ENCODE results near the gene SLC9A2.

Gene SLC9A2, protein sequence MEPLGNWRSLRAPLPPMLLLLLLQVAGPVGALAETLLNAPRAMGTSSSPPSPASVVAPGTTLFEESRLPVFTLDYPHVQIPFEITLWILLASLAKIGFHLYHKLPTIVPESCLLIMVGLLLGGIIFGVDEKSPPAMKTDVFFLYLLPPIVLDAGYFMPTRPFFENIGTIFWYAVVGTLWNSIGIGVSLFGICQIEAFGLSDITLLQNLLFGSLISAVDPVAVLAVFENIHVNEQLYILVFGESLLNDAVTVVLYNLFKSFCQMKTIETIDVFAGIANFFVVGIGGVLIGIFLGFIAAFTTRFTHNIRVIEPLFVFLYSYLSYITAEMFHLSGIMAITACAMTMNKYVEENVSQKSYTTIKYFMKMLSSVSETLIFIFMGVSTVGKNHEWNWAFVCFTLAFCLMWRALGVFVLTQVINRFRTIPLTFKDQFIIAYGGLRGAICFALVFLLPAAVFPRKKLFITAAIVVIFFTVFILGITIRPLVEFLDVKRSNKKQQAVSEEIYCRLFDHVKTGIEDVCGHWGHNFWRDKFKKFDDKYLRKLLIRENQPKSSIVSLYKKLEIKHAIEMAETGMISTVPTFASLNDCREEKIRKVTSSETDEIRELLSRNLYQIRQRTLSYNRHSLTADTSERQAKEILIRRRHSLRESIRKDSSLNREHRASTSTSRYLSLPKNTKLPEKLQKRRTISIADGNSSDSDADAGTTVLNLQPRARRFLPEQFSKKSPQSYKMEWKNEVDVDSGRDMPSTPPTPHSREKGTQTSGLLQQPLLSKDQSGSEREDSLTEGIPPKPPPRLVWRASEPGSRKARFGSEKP

GRCh38 chr2:102619414-102620319, at the start of gene SLC9A2:
Gene SLC9A2 (plus strand): TSS chr2:102619553. CDS start chr2:102619849, 296 bp downstream.
- no peak for DNase-seq (ENCODE audit: low read depth)

- DNase-seq (ENCODE audit: low read depth) = no peak
Observed at GRCh38 chr2:102575888-102576287, 43.5 kb upstream of the SLC9A2 start.

GRCh38 chr2:102578376-102578775, 41.0 kb upstream of the SLC9A2 start:
- DNase-seq (ENCODE audit: low read depth) = no peak

GRCh38 chr2:102581911-102582310, 37.4 kb upstream of the SLC9A2 start:
- no peak for DNase-seq (ENCODE audit: low read depth)

DNA sequence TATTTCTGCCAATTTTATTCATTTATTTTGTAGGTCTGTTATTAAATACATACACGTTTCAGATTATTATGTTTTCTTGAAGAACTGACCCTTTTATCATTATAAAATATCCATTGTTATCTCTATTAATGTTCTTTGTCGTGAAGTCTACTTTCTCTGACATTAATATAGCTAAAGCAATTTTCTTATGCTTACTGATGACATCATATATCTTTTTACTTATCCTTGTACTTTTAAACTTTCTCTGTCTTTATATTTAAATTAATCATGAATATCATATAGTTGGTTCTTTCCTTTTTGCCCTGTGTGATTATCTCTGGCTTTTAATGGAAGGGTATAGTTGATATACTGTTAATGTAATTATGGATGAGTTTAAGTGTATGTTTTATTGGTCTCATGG, 36.5 kb upstream of the SLC9A2 start:
- no peak for DNase-seq (ENCODE audit: low read depth)

- DNase-seq (ENCODE audit: low read depth) = no peak
Observed at GRCh38 chr2:102585847-102586404, 33.4 kb upstream of the SLC9A2 start.

- no peak for DNase-seq (ENCODE audit: low read depth)
Observed at GRCh38 chr2:102588213-102588939, 31.0 kb upstream of the SLC9A2 start.

GRCh38 chr2:102589444-102589843, 29.9 kb upstream of the SLC9A2 start:
- DNase-seq (ENCODE audit: low read depth) = no peak

DNA sequence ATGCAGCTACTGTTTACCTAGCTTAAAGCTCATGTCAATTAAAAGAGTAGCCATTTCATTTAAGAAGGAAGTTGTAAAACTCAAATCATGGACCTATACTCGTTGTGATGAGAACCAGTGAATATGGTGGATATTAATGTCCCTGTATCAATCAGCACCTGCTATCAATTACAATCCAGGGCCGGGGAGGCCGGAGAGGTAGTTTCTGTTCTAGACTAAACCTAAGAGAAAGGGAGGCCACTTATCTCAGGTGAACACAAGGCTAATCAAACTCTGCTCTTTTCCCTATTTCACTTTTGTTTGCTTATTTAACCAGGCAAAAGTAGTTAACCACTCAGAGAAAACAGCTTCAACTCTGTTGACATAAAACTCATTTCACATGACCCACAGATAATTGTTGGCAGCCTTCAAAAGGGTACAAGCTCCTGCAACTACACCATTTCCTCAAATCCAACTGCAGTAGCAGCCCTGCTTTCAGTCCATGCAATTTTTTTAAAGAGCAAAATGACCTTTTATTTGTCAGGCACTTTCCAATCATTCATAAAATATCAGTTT, 27.8 kb upstream of the SLC9A2 start:
- no peak for DNase-seq (ENCODE audit: low read depth)

GRCh38 chr2:102592601-102593000, 26.8 kb upstream of the SLC9A2 start:
- DNase-seq (ENCODE audit: low read depth) = no peak

DNA sequence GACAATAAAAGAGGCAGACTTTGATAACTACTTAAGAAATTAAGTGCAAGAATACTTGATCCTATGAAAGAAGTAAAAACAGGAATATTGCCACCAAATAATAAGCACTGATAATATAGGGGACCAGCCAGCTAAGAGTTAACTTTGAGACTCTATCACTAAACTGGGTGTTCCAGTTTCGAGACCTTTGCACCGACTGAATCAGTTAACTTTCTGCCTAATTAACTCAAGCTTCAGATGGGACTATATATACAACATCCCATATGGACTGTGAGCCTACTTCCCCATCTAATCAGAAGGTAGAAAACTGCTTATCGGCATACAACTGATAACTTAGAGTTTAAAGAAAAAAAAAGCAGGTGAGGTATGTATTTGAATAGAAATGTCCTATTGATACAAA, 25.8 kb upstream of the SLC9A2 start:
- no peak for DNase-seq (ENCODE audit: low read depth)

- no peak for DNase-seq (ENCODE audit: low read depth)
Observed at GRCh38 chr2:102594445-102595016, 24.8 kb upstream of the SLC9A2 start.

GRCh38 chr2:102597788-102598187, 21.6 kb upstream of the SLC9A2 start:
- no peak for DNase-seq (ENCODE audit: low read depth)

DNA sequence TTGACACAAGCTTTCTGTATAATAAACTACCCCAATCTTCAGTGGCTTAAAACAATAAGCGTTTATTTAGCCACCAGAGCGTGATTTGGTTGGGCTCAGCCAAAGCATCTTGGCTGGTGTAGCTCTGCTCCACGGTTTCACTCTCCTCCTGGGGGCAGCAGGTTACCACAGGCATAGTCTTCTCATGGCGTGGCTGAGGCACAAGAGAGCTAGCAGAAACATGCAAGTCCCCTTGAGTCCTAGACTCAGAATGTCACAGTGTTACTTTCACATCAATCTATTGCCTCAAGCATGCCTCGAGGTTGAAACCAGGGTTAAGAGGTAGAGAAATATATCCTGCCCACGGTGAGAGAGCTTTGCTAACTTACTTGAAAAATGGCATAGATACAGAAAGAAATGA, 19.9 kb upstream of the SLC9A2 start:
- DNase-seq (ENCODE audit: low read depth) = no peak

GRCh38 chr2:102601730-102602129, 17.6 kb upstream of the SLC9A2 start:
- no peak for DNase-seq (ENCODE audit: low read depth)

DNA sequence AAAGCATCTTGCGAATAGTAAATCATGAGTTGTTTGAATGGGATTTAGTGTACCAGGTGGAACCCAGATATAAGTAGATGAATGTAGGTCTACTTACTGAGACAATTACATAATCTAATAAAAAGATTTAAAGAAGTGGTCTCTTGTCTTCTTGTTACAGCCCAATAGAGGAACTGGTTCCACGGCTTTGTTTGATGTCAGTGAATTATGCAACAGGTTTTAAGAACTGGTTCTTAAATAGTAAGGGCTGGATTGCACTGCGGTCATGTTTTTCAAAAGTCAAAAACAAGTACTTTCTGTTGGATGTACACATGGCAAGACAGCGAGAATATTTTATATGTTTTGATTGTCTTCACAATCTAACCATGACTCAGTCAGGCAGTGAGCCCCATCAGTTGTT, 15.4 kb upstream of the SLC9A2 start:
- no peak for DNase-seq (ENCODE audit: low read depth)

GRCh38 chr2:102604769-102605168, 14.6 kb upstream of the SLC9A2 start:
- DNase-seq (ENCODE audit: low read depth) = no peak

DNA sequence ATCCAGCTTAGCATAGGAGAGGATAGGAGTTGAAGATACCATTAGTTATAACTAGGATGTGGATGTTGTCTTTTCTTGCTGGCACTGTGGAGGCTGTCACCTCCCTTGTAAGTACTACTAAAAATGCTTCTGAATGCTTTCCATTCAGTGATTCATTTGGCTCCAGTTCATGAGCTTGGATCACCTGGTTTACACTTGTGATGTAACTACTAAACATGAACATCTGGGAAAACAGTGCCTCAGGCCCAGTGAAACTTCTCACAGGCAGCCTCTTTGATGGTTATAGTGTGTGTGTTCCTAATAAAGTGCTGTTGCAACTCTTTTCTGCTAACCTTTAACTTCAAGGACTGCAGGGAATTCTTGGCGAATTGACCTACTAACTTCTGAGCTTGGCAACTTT, 13.0 kb upstream of the SLC9A2 start:
- DNase-seq (ENCODE audit: low read depth) = no peak

DNA sequence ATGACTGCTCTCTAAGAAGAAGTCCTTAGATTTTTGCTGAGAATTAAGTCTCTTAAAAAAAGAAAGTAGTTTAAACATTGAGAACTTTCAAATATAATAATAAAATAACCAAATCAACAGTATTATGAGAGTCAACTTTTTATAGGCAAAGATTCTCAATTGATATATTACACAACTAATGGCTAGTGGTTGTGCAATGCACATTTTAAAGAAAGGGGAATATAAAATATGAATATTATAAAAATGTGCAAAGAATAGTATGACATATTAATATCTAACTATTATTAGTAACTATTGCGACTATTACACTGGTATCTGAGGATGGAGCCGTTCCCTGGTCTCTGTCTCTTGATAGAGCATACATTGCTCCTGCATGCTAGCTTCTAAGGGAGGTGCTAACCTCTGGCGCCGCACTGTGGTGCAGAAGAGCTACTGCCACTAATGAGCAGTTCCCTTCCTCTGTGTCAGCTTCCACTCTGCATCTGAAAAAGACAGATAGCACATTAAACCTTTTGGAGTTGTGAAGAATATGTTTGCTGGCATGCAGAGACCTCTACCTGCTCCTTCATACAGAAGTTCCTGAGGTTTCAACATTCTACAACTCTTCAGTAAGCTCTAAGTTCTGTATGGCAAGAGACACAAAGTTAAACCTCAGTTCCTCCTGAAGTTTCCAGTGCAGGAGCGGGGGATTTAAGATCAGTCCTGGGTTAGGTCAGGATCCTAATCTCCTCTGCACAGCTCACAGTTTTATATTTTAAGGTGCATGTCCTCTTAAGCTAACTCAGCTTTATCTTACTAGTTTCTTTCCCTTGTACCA, 3.5 kb upstream of the SLC9A2 start:
- no peak for DNase-seq (ENCODE audit: low read depth)

Data from T-helper 22 cell (primary cell).